C4-2B (cell line): Measurements from ENCODE around the gene RAPGEF3.
A peak's percentile ranks its signal among the peaks of the same experiment; 100 is the strongest.

ENCODE experiments used
- ZFX ChIP-seq: fragments of 450-650 bp; IDR thresholded peaks from 2 replicates; pipeline ENCODE4 v1.6.1; 2017
- TF ChIP-seq, protein P1 (sequence below): fragments of 450-650 bp; conservative IDR thresholded peaks from 2 replicates; pipeline ENCODE4 v1.5.1; 2017; ENCODE audit warnings: mild to moderate bottlenecking

DNA sequence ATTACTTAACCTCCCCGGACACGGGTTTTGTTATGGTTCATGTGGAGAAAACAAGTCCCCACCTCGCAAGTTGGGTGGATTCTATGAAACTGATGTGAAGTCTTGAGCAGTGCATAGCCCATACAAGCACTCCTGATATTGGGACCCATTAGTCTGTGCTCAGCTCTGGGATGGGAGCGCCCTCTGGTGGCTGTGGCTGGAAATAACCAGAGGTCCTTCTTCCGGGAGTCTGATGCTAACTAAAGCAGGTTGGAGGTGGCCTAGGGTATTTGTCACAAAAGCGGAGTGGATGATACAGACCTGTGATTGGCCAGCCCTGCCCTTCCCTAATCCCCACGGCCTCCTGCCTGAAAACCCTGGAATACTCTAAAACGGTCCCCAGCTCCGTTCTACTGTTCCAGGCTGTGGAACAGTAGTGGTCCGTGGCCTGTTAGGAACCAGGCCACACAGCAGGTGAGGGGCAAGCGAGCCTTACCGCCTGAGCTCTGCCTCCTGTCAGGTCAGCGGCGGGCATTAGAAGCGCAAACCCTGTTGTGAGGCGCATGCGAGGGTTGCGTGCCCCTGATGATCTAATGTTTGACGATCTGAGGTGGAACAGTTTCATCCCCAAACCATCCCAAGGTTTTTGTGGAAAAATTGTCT is 20.7 kb upstream of the RAPGEF3 start:
- TF ChIP-seq, protein P1, sequence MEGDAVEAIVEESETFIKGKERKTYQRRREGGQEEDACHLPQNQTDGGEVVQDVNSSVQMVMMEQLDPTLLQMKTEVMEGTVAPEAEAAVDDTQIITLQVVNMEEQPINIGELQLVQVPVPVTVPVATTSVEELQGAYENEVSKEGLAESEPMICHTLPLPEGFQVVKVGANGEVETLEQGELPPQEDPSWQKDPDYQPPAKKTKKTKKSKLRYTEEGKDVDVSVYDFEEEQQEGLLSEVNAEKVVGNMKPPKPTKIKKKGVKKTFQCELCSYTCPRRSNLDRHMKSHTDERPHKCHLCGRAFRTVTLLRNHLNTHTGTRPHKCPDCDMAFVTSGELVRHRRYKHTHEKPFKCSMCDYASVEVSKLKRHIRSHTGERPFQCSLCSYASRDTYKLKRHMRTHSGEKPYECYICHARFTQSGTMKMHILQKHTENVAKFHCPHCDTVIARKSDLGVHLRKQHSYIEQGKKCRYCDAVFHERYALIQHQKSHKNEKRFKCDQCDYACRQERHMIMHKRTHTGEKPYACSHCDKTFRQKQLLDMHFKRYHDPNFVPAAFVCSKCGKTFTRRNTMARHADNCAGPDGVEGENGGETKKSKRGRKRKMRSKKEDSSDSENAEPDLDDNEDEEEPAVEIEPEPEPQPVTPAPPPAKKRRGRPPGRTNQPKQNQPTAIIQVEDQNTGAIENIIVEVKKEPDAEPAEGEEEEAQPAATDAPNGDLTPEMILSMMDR = peak; percentile 97
- TF ChIP-seq ZFX = no peak
